ENCODE results near the gene MAST1. TPM values are rescaled to one million over a fixed set of nuclear protein-coding genes. Genes with fewer than 3 reads are reported as not detected.

The MAST1 gene
- under 1 TPM; 0.08 to 0.19 TPM for total RNA-seq
- under 1 TPM; 0.26 to 0.54 TPM for polyA plus RNA-seq

DNA sequence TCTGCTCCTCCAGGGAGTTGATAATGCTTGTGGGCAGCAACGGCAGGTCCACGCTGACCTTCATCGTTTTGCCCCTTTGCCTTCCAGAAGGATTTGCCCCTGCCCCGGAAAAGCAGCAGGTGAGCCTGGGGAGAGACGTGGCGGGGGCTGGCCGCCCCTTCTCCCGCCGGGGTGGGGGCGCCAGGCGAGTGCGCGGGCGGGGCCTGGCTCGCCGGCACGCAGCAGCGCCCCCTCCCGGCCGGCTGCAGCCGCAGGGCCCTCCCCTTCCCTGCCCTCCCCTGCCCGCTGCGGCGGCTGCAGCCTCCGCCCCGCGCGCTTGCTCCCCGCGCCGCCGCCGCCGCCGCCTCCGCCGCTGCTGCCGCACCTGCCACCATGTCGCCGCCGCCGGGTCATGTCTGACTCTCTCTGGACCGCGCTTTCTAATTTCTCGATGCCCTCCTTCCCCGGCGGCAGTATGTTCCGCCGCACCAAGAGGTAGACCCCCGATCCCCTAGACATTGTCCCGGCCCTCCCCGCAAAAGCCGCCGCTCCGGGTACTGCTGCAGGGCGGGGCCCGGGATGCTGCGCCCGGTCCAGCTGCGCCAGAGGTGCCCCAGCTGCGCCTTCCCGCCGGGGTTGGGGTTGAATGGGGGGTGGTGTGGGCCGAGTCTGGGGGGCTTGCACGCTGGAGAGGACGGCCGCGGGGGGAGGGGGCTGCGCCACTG lies at the start of gene MAST1:
Gene MAST1 (plus strand): TSS at position 334 of the 704 bp plus-strand sequence. CDS start 58 bp downstream, at position 392.
- no peak within 1 kb of the TSS for H3K27ac ChIP-seq (ENCODE audit: low read depth in 1 of 2, low read length in 2 of 2)
- H3K4me1 ChIP-seq (ENCODE audit: control insufficient read depth in 4 of 4, insufficient read depth in 4 of 4, low read length in 3 of 4): peaks cover 0 to 11% (median 3%) of the 10 kb centered on the region in 4 donors
- peak; percentile 72 for DNase-seq (ENCODE audit: low spot score)
- H3K36me3 ChIP-seq (ENCODE audit: control insufficient read depth in 4 of 4, insufficient read depth in 3 of 4, low read depth in 1 of 4, low read length in 3 of 4): no peaks in the 10 kb centered on the region
- H3K4me3 ChIP-seq (ENCODE audit: low read depth in 1 of 3, low read length in 3 of 3): peak within 1 kb of the TSS in 1 of 3 donors; percentile 22
- WGBS: 1% methylated on average over 69 of the region's 69 CpGs
- TF ChIP-seq NR2F2 (IDR thresholded peaks at IDR 0.05) (no peak), JUND (IDR thresholded peaks at IDR 0.05) (no peak)
- TF ChIP-seq, protein P1, sequence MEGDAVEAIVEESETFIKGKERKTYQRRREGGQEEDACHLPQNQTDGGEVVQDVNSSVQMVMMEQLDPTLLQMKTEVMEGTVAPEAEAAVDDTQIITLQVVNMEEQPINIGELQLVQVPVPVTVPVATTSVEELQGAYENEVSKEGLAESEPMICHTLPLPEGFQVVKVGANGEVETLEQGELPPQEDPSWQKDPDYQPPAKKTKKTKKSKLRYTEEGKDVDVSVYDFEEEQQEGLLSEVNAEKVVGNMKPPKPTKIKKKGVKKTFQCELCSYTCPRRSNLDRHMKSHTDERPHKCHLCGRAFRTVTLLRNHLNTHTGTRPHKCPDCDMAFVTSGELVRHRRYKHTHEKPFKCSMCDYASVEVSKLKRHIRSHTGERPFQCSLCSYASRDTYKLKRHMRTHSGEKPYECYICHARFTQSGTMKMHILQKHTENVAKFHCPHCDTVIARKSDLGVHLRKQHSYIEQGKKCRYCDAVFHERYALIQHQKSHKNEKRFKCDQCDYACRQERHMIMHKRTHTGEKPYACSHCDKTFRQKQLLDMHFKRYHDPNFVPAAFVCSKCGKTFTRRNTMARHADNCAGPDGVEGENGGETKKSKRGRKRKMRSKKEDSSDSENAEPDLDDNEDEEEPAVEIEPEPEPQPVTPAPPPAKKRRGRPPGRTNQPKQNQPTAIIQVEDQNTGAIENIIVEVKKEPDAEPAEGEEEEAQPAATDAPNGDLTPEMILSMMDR (IDR thresholded peaks at IDR 0.05; ENCODE audit: low read depth, low read length, missing input control): peak; percentile 38
- peaks cover 0 to 25% (median 14%) of the 10 kb centered on the region in 4 donors for H3K27me3 ChIP-seq (ENCODE audit: control insufficient read depth in 4 of 4, insufficient read depth in 4 of 4, low read length in 3 of 4)
- no peaks in the 10 kb centered on the region for H3K9me3 ChIP-seq (ENCODE audit: control insufficient read depth in 4 of 4, low read length in 3 of 4)
- no peak within 1 kb of the TSS for H3K9ac ChIP-seq (ENCODE audit: low read depth in 1 of 2, low read length in 2 of 2)

DNA sequence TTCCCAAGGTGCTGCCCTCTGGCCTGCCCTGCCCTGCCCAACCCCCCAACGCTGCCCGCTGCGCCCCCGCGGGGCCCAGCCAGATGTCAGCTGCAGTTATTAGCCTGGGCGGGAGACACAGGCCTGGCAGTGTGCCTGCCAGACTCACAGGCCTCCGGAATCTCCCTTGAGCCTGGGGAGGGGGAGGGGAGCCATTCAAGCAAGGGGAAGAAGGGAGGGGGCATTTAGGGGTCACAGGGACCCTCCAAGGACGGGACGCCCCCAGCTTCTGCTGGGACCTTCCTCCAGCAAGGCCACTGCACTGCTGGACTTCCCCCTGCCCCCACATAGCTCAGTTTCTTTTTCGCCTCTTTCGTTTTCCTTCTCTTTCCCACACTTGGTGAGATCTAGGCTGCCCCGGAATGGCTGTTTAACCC lies 49.6 kb upstream of the MAST1 start:
- no peaks in the 10 kb centered on the region for H3K36me3 ChIP-seq (ENCODE audit: control insufficient read depth in 4 of 4, insufficient read depth in 3 of 4, low read depth in 1 of 4, low read length in 3 of 4)
- H3K27me3 ChIP-seq (ENCODE audit: control insufficient read depth in 4 of 4, insufficient read depth in 4 of 4, low read length in 3 of 4): no peaks in the 10 kb centered on the region
- DNase-seq (ENCODE audit: low spot score): peak; percentile 83
- TF ChIP-seq GABPA (IDR thresholded peaks at IDR 0.05 in 1 of 2, conservative IDR thresholded peaks at IDR 0.05 in 1 of 2) (no peak), JUND (IDR thresholded peaks at IDR 0.05) (no peak), HNF4G (IDR thresholded peaks at IDR 0.05) (no peak), FOXA2 (IDR thresholded peaks at IDR 0.05) (no peak), FOXA1 (IDR thresholded peaks at IDR 0.05) (no peak), HNF4A (conservative IDR thresholded peaks at IDR 0.05) (peak; percentile 44 to 55), ZBTB33 (IDR thresholded peaks at IDR 0.05) (no peak), MAX (IDR thresholded peaks at IDR 0.05) (peak; percentile 37), TAF1 (conservative IDR thresholded peaks at IDR 0.05) (no peak), RAD21 (IDR thresholded peaks at IDR 0.05) (peak in 1 of 2 donors; percentile 5), NR2F2 (IDR thresholded peaks at IDR 0.05) (peak; percentile 58), SP1 (IDR thresholded peaks at IDR 0.05) (peak; percentile 58), YY1 (IDR thresholded peaks at IDR 0.05) (peak; percentile 12), RXRA (IDR thresholded peaks at IDR 0.05) (peak; percentile 47 to 60), EGR1 (IDR thresholded peaks at IDR 0.05; ENCODE audit: low read depth in 2 of 2) (peak; percentile 35 to 58), ATF3 (IDR thresholded peaks at IDR 0.05) (no peak)
- TF ChIP-seq, protein P2, sequence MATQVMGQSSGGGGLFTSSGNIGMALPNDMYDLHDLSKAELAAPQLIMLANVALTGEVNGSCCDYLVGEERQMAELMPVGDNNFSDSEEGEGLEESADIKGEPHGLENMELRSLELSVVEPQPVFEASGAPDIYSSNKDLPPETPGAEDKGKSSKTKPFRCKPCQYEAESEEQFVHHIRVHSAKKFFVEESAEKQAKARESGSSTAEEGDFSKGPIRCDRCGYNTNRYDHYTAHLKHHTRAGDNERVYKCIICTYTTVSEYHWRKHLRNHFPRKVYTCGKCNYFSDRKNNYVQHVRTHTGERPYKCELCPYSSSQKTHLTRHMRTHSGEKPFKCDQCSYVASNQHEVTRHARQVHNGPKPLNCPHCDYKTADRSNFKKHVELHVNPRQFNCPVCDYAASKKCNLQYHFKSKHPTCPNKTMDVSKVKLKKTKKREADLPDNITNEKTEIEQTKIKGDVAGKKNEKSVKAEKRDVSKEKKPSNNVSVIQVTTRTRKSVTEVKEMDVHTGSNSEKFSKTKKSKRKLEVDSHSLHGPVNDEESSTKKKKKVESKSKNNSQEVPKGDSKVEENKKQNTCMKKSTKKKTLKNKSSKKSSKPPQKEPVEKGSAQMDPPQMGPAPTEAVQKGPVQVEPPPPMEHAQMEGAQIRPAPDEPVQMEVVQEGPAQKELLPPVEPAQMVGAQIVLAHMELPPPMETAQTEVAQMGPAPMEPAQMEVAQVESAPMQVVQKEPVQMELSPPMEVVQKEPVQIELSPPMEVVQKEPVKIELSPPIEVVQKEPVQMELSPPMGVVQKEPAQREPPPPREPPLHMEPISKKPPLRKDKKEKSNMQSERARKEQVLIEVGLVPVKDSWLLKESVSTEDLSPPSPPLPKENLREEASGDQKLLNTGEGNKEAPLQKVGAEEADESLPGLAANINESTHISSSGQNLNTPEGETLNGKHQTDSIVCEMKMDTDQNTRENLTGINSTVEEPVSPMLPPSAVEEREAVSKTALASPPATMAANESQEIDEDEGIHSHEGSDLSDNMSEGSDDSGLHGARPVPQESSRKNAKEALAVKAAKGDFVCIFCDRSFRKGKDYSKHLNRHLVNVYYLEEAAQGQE (IDR thresholded peaks at IDR 0.05): peak; percentile 35
- TF ChIP-seq, protein P1 (IDR thresholded peaks at IDR 0.05; ENCODE audit: low read depth, low read length, missing input control): no peak
- no peaks in the 10 kb centered on the region for H3K9me3 ChIP-seq (ENCODE audit: control insufficient read depth in 4 of 4, low read length in 3 of 4)
- peak overlapping the region; percentile 75 to 96 for H3K9ac ChIP-seq (ENCODE audit: low read depth in 1 of 2, low read length in 2 of 2)
- H3K27ac ChIP-seq (ENCODE audit: low read depth in 1 of 2, low read length in 2 of 2): peak overlapping the region; percentile 98 to 99
- peaks cover 7 to 38% (median 21%) of the 10 kb centered on the region in 4 donors for H3K4me1 ChIP-seq (ENCODE audit: control insufficient read depth in 4 of 4, insufficient read depth in 4 of 4, low read length in 3 of 4)
- under 1% methylated on average over 12 of the region's 12 CpGs for WGBS
- H3K4me3 ChIP-seq (ENCODE audit: low read depth in 1 of 3, low read length in 3 of 3): peak overlapping the region; percentile 58 to 66 (median 59)
